Measurements from ENCODE around the gene TREH.

Gene TREH

DNA sequence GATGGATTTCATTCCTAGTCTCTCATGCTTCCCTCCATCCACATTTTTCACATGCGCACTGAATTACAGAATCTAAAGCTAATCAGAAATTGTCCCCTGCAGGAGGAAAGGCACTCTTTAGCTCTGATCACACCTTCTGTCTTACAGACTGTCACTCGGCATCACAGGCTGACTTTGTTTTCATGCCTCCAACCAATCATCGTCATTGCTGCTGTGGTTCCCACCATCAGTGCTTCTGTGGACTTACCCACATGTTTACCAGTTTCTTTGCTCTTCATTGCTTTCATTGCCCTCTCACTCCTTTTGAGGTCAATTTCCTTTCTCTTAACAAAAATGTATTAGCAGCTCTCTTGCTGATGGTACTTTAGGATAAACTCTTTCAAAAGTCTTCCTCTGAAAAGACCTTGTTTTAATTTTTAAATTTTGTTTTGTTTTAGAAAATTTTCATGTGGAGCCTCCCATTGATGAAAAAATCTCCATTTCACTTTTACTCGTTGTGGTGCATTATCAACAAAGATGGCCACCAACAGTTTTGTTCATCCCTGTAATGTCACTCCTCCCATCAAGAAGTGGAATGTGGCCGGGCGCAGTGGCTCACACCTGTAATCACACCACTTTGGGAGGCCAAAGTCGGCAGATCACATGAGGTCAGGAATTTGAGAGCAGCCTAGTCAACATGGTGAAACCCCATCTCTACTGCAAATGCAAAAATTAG lies 20.2 kb upstream of the TREH start:
- FAIRE-seq (no peak), DNase-seq (ENCODE audit: insufficient read length, low spot score) (no peak)
- TF ChIP-seq, protein P1, sequence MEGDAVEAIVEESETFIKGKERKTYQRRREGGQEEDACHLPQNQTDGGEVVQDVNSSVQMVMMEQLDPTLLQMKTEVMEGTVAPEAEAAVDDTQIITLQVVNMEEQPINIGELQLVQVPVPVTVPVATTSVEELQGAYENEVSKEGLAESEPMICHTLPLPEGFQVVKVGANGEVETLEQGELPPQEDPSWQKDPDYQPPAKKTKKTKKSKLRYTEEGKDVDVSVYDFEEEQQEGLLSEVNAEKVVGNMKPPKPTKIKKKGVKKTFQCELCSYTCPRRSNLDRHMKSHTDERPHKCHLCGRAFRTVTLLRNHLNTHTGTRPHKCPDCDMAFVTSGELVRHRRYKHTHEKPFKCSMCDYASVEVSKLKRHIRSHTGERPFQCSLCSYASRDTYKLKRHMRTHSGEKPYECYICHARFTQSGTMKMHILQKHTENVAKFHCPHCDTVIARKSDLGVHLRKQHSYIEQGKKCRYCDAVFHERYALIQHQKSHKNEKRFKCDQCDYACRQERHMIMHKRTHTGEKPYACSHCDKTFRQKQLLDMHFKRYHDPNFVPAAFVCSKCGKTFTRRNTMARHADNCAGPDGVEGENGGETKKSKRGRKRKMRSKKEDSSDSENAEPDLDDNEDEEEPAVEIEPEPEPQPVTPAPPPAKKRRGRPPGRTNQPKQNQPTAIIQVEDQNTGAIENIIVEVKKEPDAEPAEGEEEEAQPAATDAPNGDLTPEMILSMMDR (IDR thresholded peaks at IDR 0.05; ENCODE audit: insufficient read depth, missing control alignments) = no peak

DNA sequence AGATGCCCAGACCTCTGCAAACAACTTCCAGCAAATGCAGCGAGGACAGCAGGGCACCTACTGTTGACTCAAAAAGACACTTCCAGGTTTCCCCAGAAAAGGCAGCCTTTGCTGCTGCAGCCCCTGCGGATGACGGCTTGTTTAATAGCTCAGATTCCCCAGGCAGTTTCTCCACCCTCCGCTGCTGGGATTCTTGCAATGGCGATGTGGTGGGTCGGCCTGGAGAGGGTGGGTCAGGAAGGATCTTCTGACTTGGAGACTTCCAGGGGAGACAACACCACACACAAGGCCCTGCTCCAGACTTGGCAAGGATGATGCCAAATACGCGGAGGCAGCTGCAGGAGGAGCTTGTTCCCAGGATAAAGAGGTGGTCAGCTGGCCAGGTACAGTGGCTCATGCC lies 17.9 kb upstream of the TREH start:
- FAIRE-seq (no peak), DNase-seq (ENCODE audit: insufficient read length, low spot score) (no peak)
- TF ChIP-seq, protein P1 (IDR thresholded peaks at IDR 0.05; ENCODE audit: insufficient read depth, missing control alignments) = no peak

GRCh38 chr11:118696673-118697226 lies 17.3 kb upstream of the TREH start:
- no peak for FAIRE-seq
- DNase-seq (ENCODE audit: insufficient read length, low spot score) = no peak
- TF ChIP-seq, protein P1 (IDR thresholded peaks at IDR 0.05; ENCODE audit: insufficient read depth, missing control alignments) = no peak

GRCh38 chr11:118694771-118695170 lies 15.3 kb upstream of the TREH start:
- DNase-seq (ENCODE audit: insufficient read length, low spot score) (no peak), FAIRE-seq (no peak)
- TF ChIP-seq, protein P1 (IDR thresholded peaks at IDR 0.05; ENCODE audit: insufficient read depth, missing control alignments) = no peak

DNA sequence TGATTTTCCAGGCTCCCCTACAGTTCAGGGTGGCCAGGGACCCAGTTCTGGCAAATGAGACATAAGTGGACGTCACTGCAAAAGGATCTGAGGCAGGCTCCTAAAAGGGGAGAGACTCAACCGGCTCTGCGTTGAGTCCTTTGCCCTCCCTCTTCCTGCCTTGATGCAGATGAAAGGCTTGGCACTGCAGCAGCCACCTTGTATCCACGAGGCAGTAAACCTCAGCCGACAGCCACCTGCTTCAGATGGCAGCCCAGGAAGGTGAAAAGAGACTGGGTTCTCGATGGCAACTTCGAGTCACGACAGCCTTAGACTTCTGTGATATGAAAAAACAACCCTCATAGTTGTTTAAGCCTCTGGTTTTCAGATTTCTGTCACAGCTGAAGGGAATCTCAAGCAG lies 14.7 kb upstream of the TREH start:
- TF ChIP-seq, protein P1 (IDR thresholded peaks at IDR 0.05; ENCODE audit: insufficient read depth, missing control alignments) = no peak
- no peak for DNase-seq (ENCODE audit: insufficient read length, low spot score)
- no peak for FAIRE-seq

GRCh38 chr11:118691926-118692830 lies 12.7 kb upstream of the TREH start:
- TF ChIP-seq, protein P1 (IDR thresholded peaks at IDR 0.05; ENCODE audit: insufficient read depth, missing control alignments) = no peak
- DNase-seq (ENCODE audit: insufficient read length, low spot score) (no peak), FAIRE-seq (no peak)

Measured in D721Med (cell line).